Endothelial cell (in vitro differentiated cells): ENCODE measurements around the gene CYB561A3. TPM values are rescaled to one million over a fixed set of nuclear protein-coding genes. Genes with fewer than 3 reads are reported as not detected.

Experiments used
- DNase-seq: peaks from one replicate; pipeline ENCODE4 v3.0.0; 2021; ENCODE audit warnings: low spot score
- H3K27ac Mint-ChIP-seq: one replicate; pipeline ENCODE4 v1.8.0; 2021; ENCODE audit warnings: mixed read lengths, inconsistent platforms; ENCODE audit not compliant: unreplicated experiment
- H3K27me3 Mint-ChIP-seq: one replicate; pipeline ENCODE4 v1.8.0; 2021; ENCODE audit warnings: mild to moderate bottlenecking, moderate library complexity, mixed read lengths, inconsistent platforms; ENCODE audit not compliant: unreplicated experiment
- H3K36me3 Mint-ChIP-seq: one replicate; pipeline ENCODE4 v1.8.0; 2021; ENCODE audit warnings: mild to moderate bottlenecking, low read depth, mixed read lengths, inconsistent platforms; ENCODE audit not compliant: unreplicated experiment
- H3K4me1 Mint-ChIP-seq: one replicate; pipeline ENCODE4 v1.8.0; 2021; ENCODE audit warnings: mild to moderate bottlenecking, mixed read lengths, inconsistent platforms; ENCODE audit not compliant: unreplicated experiment
- H3K4me3 Mint-ChIP-seq: one replicate; pipeline ENCODE4 v1.8.0; 2021; ENCODE audit warnings: mild to moderate bottlenecking, mixed read lengths, inconsistent platforms; ENCODE audit not compliant: unreplicated experiment
- H3K9me3 Mint-ChIP-seq: one replicate; pipeline ENCODE4 v1.8.0; 2021; ENCODE audit warnings: mixed read lengths, inconsistent platforms; ENCODE audit not compliant: unreplicated experiment
- total RNA-seq: library from RNA; stranded (reverse); fragmentation: NEBNext Ultra II Directional; extraction: Animal tissue kit (Norgen Biotek cat#: 25700); gene quantifications from one replicate; pipeline ENCODE4 v1.2.1, GENCODE V29; 2021; ENCODE audit not compliant: unreplicated experiment
- TF ChIP-seq, protein P1 (sequence below): fragments of 200-600 bp; sonication (generic); IDR thresholded peaks from one replicate; pipeline ENCODE4 v1.5.0; 2021; ENCODE audit warnings: antibody characterized with exemption; ENCODE audit not compliant: unreplicated experiment

The CYB561A3 gene
- total RNA-seq, 1 donor from 2014 or later: 21.6 TPM

DNA sequence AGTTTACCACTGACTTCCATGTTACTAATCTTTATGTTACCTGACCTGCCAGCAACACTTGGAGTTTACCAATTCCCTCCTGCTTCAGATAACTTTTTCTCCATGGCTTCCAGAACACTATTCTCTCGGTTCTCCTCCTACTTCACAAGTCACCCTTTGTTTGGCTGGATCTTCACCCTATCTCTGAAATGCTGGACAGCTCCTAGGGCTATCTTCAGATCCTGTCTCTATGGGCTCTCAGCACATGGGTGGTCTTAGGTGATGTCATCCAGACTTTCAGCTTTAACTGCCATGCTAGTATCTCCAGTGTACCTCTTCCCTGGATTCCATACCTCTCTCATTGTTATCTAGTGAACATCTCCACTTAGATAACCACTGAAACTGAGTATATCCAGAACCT lies 54.3 kb downstream of the CYB561A3 start:
- H3K27ac Mint-ChIP-seq: no peak overlapping the region
- no peaks in the 10 kb centered on the region for H3K9me3 Mint-ChIP-seq
- H3K36me3 Mint-ChIP-seq: peaks cover 14% of the 10 kb centered on the region
- DNase-seq: no peak
- H3K4me1 Mint-ChIP-seq: no peaks in the 10 kb centered on the region
- TF ChIP-seq, protein P1, sequence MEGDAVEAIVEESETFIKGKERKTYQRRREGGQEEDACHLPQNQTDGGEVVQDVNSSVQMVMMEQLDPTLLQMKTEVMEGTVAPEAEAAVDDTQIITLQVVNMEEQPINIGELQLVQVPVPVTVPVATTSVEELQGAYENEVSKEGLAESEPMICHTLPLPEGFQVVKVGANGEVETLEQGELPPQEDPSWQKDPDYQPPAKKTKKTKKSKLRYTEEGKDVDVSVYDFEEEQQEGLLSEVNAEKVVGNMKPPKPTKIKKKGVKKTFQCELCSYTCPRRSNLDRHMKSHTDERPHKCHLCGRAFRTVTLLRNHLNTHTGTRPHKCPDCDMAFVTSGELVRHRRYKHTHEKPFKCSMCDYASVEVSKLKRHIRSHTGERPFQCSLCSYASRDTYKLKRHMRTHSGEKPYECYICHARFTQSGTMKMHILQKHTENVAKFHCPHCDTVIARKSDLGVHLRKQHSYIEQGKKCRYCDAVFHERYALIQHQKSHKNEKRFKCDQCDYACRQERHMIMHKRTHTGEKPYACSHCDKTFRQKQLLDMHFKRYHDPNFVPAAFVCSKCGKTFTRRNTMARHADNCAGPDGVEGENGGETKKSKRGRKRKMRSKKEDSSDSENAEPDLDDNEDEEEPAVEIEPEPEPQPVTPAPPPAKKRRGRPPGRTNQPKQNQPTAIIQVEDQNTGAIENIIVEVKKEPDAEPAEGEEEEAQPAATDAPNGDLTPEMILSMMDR: no peak
- no peaks in the 10 kb centered on the region for H3K27me3 Mint-ChIP-seq
- no peak overlapping the region for H3K4me3 Mint-ChIP-seq

DNA sequence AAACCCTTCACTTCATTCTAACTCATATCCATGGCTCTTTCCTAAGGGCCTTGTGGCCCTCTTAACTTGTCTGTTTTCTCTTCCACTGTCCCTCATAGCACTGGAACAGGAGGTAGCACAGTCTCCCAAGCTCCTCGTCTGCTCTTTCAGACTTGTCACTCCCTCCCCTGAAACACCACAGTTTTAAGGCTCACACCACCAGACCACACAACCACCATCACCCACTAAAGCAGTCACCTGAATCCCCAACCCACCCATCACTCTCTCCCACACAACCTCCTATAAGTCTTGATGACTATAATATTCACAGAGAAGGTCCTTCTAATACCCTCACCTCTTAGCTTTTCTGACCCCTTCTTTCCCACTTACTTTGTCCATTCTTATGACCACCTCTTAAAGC lies 55.5 kb downstream of the CYB561A3 start:
- H3K27ac Mint-ChIP-seq: no peak overlapping the region
- no peak for DNase-seq
- no peaks in the 10 kb centered on the region for H3K4me1 Mint-ChIP-seq
- peaks cover 24% of the 10 kb centered on the region for H3K36me3 Mint-ChIP-seq
- TF ChIP-seq, protein P1: no peak
- H3K27me3 Mint-ChIP-seq: no peaks in the 10 kb centered on the region
- no peak overlapping the region for H3K4me3 Mint-ChIP-seq
- H3K9me3 Mint-ChIP-seq: no peaks in the 10 kb centered on the region

DNA sequence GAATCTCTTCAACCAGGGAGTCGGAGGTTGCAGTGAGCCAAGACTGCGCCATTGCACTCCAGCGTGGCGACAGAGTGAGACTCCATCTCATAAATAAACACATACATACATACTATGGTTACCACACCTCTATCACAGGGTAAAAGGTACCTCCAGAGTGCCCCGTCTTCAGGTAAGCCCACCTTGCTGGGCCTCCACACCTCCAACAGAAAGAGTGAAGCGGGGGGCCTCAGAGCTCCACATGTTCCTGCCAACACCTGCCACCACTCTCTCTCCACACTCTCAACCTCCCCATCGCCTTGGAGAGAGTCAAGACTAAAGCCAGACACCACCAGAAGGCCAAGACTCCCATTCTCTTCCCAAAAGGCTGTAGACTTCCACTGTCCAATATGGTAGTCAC lies 56.3 kb downstream of the CYB561A3 start:
- no peak for DNase-seq
- TF ChIP-seq, protein P1: no peak
- H3K36me3 Mint-ChIP-seq: peaks cover 32% of the 10 kb centered on the region
- no peaks in the 10 kb centered on the region for H3K27me3 Mint-ChIP-seq
- peak overlapping the region; percentile 13 for H3K4me3 Mint-ChIP-seq
- peaks cover 3% of the 10 kb centered on the region for H3K4me1 Mint-ChIP-seq
- no peak overlapping the region for H3K27ac Mint-ChIP-seq
- no peaks in the 10 kb centered on the region for H3K9me3 Mint-ChIP-seq

DNA sequence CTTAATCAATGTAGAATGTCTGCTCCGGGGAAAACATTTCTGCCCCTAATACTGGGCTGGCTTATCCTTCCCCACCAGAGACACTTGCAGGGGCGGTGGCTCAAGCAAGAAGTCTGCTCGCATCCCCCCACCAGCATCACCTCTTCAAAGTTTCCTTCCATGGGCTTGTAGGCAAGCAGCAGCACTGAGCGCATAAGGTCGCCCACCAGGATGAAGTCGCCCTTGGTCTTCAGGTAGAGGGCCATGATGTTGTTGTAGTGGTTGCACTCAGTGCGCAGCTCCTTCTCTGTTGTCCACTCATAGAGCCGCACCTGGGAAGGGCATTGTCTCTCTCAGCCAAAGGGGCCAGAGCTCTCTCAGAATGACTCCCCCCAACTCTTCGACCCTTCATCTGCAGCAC lies 58.0 kb downstream of the CYB561A3 start:
- Mint-ChIP-seq H3K36me3 (peaks cover 43% of the 10 kb centered on the region), H3K4me1 (peaks cover 7% of the 10 kb centered on the region), H3K27me3 (peaks cover 2% of the 10 kb centered on the region), H3K9me3 (no peaks in the 10 kb centered on the region), H3K4me3 (peak overlapping the region; percentile 57), H3K27ac (no peak overlapping the region)
- no peak for DNase-seq
- TF ChIP-seq, protein P1: no peak

DNA sequence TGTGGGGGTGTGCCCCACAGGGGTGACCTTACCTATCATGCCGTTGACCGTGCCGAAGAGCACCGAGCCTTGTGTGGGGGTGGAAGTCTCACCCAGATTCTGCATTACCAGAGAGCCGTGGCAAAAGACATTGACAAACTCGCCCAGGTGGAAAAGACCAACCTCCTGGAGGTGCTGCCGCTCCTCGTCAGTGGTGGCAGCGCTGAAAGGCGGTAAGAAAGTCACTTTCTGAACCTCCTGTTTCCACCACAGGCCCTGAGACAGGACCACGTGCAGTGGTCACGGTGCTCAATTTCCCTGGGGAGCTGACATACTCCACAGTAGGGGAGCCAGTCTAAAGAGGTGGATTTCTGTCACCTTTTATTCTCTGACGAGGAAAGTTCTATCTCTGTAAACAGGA lies 59.1 kb downstream of the CYB561A3 start:
- Mint-ChIP-seq H3K4me3 (no peak overlapping the region), H3K36me3 (peaks cover 50% of the 10 kb centered on the region), H3K4me1 (peaks cover 19% of the 10 kb centered on the region), H3K9me3 (no peaks in the 10 kb centered on the region), H3K27me3 (peaks cover 4% of the 10 kb centered on the region), H3K27ac (no peak overlapping the region)
- no peak for DNase-seq
- TF ChIP-seq, protein P1: no peak

Other genes starting within 250 kb of the CYB561A3 start
- 23.9 TPM for gene VPS37C, start 200.5 kb downstream of the CYB561A3 start, total RNA-seq
- gene PGA3, start 158.4 kb downstream of the CYB561A3 start, total RNA-seq: 0.80 TPM
- gene PGA4, start 139.5 kb downstream of the CYB561A3 start, total RNA-seq: 0.64 TPM
- gene PGA5, start 120.7 kb downstream of the CYB561A3 start, total RNA-seq: 1.2 TPM
- gene VWCE, start 66.6 kb downstream of the CYB561A3 start, total RNA-seq: 25.3 TPM
- 239 TPM for gene DDB1, start 28.8 kb downstream of the CYB561A3 start, total RNA-seq
- 53.1 TPM for gene TKFC, start 28.7 kb downstream of the CYB561A3 start, total RNA-seq
- gene TMEM138, start 492 bp upstream of the CYB561A3 start, total RNA-seq: 18.8 TPM
- gene TMEM216, start 30.7 kb upstream of the CYB561A3 start, total RNA-seq: 11.6 TPM
- gene CPSF7, start 68.1 kb upstream of the CYB561A3 start, total RNA-seq: 79.5 TPM
- 47.2 TPM for gene SDHAF2, start 68.2 kb upstream of the CYB561A3 start, total RNA-seq
- 0.13 TPM for gene LRRC10B, start 146.9 kb upstream of the CYB561A3 start, total RNA-seq
- 9.7 TPM for gene SYT7, start 219.2 kb upstream of the CYB561A3 start, total RNA-seq